ENCODE results near the gene GPR17. TPM values are rescaled to one million over a fixed set of nuclear protein-coding genes. Genes with fewer than 3 reads are reported as not detected.

Gene GPR17
- total and polyA plus RNA-seq, 2 experiments from 2014 or later = not detected

DNA sequence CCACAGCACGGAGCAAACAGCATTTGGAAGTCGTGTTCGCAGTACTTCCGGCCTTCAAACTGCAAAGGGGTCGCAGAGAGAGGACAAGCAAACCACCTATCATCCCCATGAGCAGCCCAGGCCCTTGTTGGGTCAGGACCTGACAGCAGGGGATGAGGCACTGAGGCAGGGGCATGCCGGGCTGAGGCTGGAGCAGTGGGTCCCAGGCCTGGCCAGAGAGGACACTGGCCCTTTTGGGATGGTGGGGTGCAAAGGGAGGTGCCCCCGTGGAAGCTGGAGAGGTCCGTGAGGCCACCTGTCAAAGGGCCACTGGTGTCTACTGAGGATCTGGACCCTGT is 8.9 kb downstream of the GPR17 start (continued):
- no peak for TF ChIP-seq ZNF462 (CRISPR knock-in tag; IDR thresholded peaks at IDR 0.05)
- no peak for TF ChIP-seq EZH2phosphoT487 (IDR thresholded peaks at IDR 0.05; ENCODE audit: unreplicated experiment)
- no peak for TF ChIP-seq EZH2 (IDR thresholded peaks at IDR 0.05; ENCODE audit: low read depth, unreplicated experiment)
- TF ChIP-seq NANOG (IDR thresholded peaks at IDR 0.05; ENCODE audit: borderline replicate concordance) = no peak
- no peak for TF ChIP-seq CREB1 (CRISPR knock-in tag; IDR thresholded peaks at IDR 0.05; ENCODE audit: low read depth)
- TF ChIP-seq, protein P1, sequence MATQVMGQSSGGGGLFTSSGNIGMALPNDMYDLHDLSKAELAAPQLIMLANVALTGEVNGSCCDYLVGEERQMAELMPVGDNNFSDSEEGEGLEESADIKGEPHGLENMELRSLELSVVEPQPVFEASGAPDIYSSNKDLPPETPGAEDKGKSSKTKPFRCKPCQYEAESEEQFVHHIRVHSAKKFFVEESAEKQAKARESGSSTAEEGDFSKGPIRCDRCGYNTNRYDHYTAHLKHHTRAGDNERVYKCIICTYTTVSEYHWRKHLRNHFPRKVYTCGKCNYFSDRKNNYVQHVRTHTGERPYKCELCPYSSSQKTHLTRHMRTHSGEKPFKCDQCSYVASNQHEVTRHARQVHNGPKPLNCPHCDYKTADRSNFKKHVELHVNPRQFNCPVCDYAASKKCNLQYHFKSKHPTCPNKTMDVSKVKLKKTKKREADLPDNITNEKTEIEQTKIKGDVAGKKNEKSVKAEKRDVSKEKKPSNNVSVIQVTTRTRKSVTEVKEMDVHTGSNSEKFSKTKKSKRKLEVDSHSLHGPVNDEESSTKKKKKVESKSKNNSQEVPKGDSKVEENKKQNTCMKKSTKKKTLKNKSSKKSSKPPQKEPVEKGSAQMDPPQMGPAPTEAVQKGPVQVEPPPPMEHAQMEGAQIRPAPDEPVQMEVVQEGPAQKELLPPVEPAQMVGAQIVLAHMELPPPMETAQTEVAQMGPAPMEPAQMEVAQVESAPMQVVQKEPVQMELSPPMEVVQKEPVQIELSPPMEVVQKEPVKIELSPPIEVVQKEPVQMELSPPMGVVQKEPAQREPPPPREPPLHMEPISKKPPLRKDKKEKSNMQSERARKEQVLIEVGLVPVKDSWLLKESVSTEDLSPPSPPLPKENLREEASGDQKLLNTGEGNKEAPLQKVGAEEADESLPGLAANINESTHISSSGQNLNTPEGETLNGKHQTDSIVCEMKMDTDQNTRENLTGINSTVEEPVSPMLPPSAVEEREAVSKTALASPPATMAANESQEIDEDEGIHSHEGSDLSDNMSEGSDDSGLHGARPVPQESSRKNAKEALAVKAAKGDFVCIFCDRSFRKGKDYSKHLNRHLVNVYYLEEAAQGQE (IDR thresholded peaks at IDR 0.05; ENCODE audit: unreplicated experiment) = no peak
- no peak for TF ChIP-seq STAT1 (IDR thresholded peaks at IDR 0.05; ENCODE audit: unreplicated experiment)
- no peak for TF ChIP-seq ZNF331 (CRISPR knock-in tag; IDR thresholded peaks at IDR 0.05; ENCODE audit: low read depth)
- TF ChIP-seq ZNF114 (CRISPR knock-in tag; IDR thresholded peaks at IDR 0.05) = no peak
- TF ChIP-seq, protein P2, sequence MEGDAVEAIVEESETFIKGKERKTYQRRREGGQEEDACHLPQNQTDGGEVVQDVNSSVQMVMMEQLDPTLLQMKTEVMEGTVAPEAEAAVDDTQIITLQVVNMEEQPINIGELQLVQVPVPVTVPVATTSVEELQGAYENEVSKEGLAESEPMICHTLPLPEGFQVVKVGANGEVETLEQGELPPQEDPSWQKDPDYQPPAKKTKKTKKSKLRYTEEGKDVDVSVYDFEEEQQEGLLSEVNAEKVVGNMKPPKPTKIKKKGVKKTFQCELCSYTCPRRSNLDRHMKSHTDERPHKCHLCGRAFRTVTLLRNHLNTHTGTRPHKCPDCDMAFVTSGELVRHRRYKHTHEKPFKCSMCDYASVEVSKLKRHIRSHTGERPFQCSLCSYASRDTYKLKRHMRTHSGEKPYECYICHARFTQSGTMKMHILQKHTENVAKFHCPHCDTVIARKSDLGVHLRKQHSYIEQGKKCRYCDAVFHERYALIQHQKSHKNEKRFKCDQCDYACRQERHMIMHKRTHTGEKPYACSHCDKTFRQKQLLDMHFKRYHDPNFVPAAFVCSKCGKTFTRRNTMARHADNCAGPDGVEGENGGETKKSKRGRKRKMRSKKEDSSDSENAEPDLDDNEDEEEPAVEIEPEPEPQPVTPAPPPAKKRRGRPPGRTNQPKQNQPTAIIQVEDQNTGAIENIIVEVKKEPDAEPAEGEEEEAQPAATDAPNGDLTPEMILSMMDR (conservative IDR thresholded peaks at IDR 0.05; ENCODE audit: low read depth in 2 of 2) = no peak
- no peak for TF ChIP-seq POLR2AphosphoS5 (IDR thresholded peaks at IDR 0.05; ENCODE audit: low read depth)
- no peak for TF ChIP-seq JUNB (IDR thresholded peaks at IDR 0.05; ENCODE audit: unreplicated experiment)

Data from GM23338 (cell line).